KMS-11 (cell line): ENCODE data around the gene FILIP1.

ENCODE experiments used
- H2AFZ ChIP-seq: fragments of 200-600 bp; sonication (generic); 2 replicates; pipeline ENCODE4 v1.6.1; 2016; ENCODE audit warnings: antibody characterized with exemption, mixed run types, low read depth
- H3K27ac ChIP-seq: fragments of 200-600 bp; sonication (generic); 2 replicates; pipeline ENCODE4 v1.6.1; 2016; ENCODE audit warnings: mild to moderate bottlenecking, mixed run types
- H3K27me3 ChIP-seq: fragments of 200-600 bp; sonication (generic); 2 replicates; pipeline ENCODE4 v1.6.1; 2017; ENCODE audit warnings: mild to moderate bottlenecking, low read depth, mixed run types, moderate library complexity; ENCODE audit not compliant: insufficient read depth
- H3K36me3 ChIP-seq: fragments of 200-600 bp; sonication (generic); 2 replicates; pipeline ENCODE4 v1.6.1; 2017; ENCODE audit warnings: mild to moderate bottlenecking, mixed run types; ENCODE audit not compliant: insufficient read depth
- H3K4me1 ChIP-seq: fragments of 200-600 bp; sonication (generic); 2 replicates; pipeline ENCODE4 v1.6.1; 2016; ENCODE audit warnings: mild to moderate bottlenecking, low read depth, mixed run types; ENCODE audit not compliant: poor library complexity, severe bottlenecking
- H3K4me2 ChIP-seq: fragments of 200-600 bp; sonication (generic); 2 replicates; pipeline ENCODE4 v1.7.0; 2016; ENCODE audit warnings: mild to moderate bottlenecking, mixed run types
- H3K4me3 ChIP-seq: fragments of 200-600 bp; sonication (generic); IDR thresholded peaks from 2 replicates; pipeline ENCODE4 v1.6.1; 2017; ENCODE audit warnings: low read depth, low read length, mixed read lengths; ENCODE audit not compliant: insufficient read depth
- H3K79me2 ChIP-seq: fragments of 200-600 bp; sonication (generic); 2 replicates; pipeline ENCODE4 v1.6.1; 2016; ENCODE audit warnings: low read depth, mixed run types; ENCODE audit not compliant: insufficient read depth
- H3K9ac ChIP-seq: fragments of 200-600 bp; sonication (generic); 2 replicates; pipeline ENCODE4 v1.6.1; 2016; ENCODE audit warnings: mild to moderate bottlenecking, mixed run types
- H4K20me1 ChIP-seq: fragments of 200-600 bp; sonication (generic); 2 replicates; pipeline ENCODE4 v1.6.1; 2016; ENCODE audit warnings: mild to moderate bottlenecking, mixed run types; ENCODE audit not compliant: insufficient read depth
- TF ChIP-seq, protein P1 (sequence below): fragments of 200-600 bp; sonication (generic); conservative IDR thresholded peaks from 2 replicates; pipeline ENCODE4 v1.6.1; 2017; ENCODE audit warnings: low read depth, mild to moderate bottlenecking, antibody characterized with exemption, low read length, moderate library complexity, mixed read lengths

Gene FILIP1

GRCh38 chr6:75460681-75461080 is 32.9 kb downstream of the FILIP1 start:
- no peaks in the 10 kb centered on the region for H3K4me1 ChIP-seq
- H3K4me2 ChIP-seq: no peak overlapping the region
- no peak overlapping the region for H3K4me3 ChIP-seq
- TF ChIP-seq, protein P1, sequence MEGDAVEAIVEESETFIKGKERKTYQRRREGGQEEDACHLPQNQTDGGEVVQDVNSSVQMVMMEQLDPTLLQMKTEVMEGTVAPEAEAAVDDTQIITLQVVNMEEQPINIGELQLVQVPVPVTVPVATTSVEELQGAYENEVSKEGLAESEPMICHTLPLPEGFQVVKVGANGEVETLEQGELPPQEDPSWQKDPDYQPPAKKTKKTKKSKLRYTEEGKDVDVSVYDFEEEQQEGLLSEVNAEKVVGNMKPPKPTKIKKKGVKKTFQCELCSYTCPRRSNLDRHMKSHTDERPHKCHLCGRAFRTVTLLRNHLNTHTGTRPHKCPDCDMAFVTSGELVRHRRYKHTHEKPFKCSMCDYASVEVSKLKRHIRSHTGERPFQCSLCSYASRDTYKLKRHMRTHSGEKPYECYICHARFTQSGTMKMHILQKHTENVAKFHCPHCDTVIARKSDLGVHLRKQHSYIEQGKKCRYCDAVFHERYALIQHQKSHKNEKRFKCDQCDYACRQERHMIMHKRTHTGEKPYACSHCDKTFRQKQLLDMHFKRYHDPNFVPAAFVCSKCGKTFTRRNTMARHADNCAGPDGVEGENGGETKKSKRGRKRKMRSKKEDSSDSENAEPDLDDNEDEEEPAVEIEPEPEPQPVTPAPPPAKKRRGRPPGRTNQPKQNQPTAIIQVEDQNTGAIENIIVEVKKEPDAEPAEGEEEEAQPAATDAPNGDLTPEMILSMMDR: no peak
- no peak overlapping the region for H3K27ac ChIP-seq
- no peaks in the 10 kb centered on the region for H3K36me3 ChIP-seq
- H3K79me2 ChIP-seq: no peaks in the 10 kb centered on the region
- H3K9ac ChIP-seq: no peak overlapping the region
- H2AFZ ChIP-seq: no peak overlapping the region
- H4K20me1 ChIP-seq: no peaks in the 10 kb centered on the region
- H3K27me3 ChIP-seq: no peaks in the 10 kb centered on the region

- no peaks in the 10 kb centered on the region for H3K4me1 ChIP-seq
- H3K4me3 ChIP-seq: no peak overlapping the region
- no peaks in the 10 kb centered on the region for H3K36me3 ChIP-seq
- no peak overlapping the region for H2AFZ ChIP-seq
- H3K27me3 ChIP-seq: no peaks in the 10 kb centered on the region
- no peak overlapping the region for H3K27ac ChIP-seq
- H4K20me1 ChIP-seq: no peaks in the 10 kb centered on the region
- no peak overlapping the region for H3K4me2 ChIP-seq
- no peak overlapping the region for H3K9ac ChIP-seq
- TF ChIP-seq, protein P1: no peak
- H3K79me2 ChIP-seq: no peaks in the 10 kb centered on the region
These were observed 34.7 kb downstream of the FILIP1 start for GRCh38 chr6:75458895-75459294.

GRCh38 chr6:75450903-75451302 is 42.7 kb downstream of the FILIP1 start:
- Histone ChIP-seq H4K20me1 (no peaks in the 10 kb centered on the region), H3K4me1 (no peaks in the 10 kb centered on the region)
- TF ChIP-seq, protein P1: no peak

DNA sequence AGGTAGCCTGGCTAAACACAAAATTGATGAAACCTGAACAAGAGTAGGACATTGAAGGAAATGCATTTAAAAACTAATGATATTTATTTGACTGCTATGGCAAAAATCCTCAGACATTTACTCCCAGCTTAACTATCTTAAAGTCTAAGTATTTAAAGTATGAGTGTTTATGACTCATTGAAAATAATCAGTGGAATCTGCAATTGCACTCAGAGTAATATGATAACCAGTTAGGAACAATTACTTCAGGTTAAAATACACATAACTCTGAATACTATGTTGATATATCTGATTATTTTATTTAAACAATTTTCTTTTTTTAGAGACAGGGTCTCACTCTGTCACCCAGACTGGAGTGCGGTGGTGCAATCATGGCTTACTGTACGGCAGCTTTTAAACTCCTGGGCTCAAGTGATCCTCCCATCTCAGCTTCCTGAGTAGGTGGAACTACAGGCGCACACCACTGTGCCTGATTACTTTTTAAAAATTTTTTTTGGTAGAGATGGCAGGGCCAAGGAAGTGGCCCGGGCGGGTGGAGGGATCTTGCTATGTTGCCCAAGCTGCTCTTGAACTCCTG is 43.9 kb downstream of the FILIP1 start:
- Histone ChIP-seq H3K27ac (no peak overlapping the region), H3K79me2 (no peaks in the 10 kb centered on the region), H4K20me1 (no peaks in the 10 kb centered on the region), H3K4me2 (no peak overlapping the region), H3K36me3 (no peaks in the 10 kb centered on the region), H3K4me1 (no peaks in the 10 kb centered on the region), H2AFZ (no peak overlapping the region), H3K9ac (no peak overlapping the region), H3K4me3 (no peak overlapping the region), H3K27me3 (no peaks in the 10 kb centered on the region)
- TF ChIP-seq, protein P1: no peak

More at GRCh38 chr6:75450903-75451302, 42.7 kb downstream of the FILIP1 start:
- H3K4me3 ChIP-seq: no peak overlapping the region
- no peaks in the 10 kb centered on the region for H3K27me3 ChIP-seq
- no peak overlapping the region for H3K4me2 ChIP-seq
- no peaks in the 10 kb centered on the region for H3K79me2 ChIP-seq
- no peak overlapping the region for H2AFZ ChIP-seq
- H3K36me3 ChIP-seq: no peaks in the 10 kb centered on the region
- H3K27ac ChIP-seq: no peak overlapping the region
- no peak overlapping the region for H3K9ac ChIP-seq
